Stimulated activated CD4-positive, alpha-beta T cell treated with anti-CD3 and anti-CD28 coated beads, Interleukin-12 subunit alpha, Interleukin-12 subunit beta, amount 100 ng/mL, for 48 hours (primary cell): ENCODE results near the gene CRKL.
A peak's percentile ranks its signal among the peaks of the same experiment; 100 is the strongest.

Experiments
- DNase-seq, 3 donors: peaks; one replicate each; pipeline ENCODE4 v3.0.0-alpha.2; 2020; ENCODE audit warnings: low read depth in 2 of 3, low spot score in 1 of 3

The CRKL gene

GRCh38 chr22:20994902-20995241 lies 77.7 kb downstream of the CRKL start:
- DNase-seq, result no peak

- no peak for DNase-seq
Measured at GRCh38 chr22:20995329-20996030, 78.3 kb downstream of the CRKL start.

GRCh38 chr22:20996031-20996410 lies 78.8 kb downstream of the CRKL start:
- no peak for DNase-seq

GRCh38 chr22:20996598-20997535 lies 79.7 kb downstream of the CRKL start:
- DNase-seq, result no peak

- no peak for DNase-seq
Measured at GRCh38 chr22:20997536-20998257, 80.5 kb downstream of the CRKL start.

- no peak for DNase-seq
Measured at GRCh38 chr22:20998411-20999336, 81.5 kb downstream of the CRKL start.

- no peak for DNase-seq
Measured at GRCh38 chr22:20999350-21000206, 82.4 kb downstream of the CRKL start.

- no peak for DNase-seq
Measured at GRCh38 chr22:21000207-21000986, 83.2 kb downstream of the CRKL start.

GRCh38 chr22:21000987-21001600 lies 83.9 kb downstream of the CRKL start:
- DNase-seq, result no peak

GRCh38 chr22:21001601-21002325 lies 84.6 kb downstream of the CRKL start, which contains the start of gene THAP7:
Gene THAP7, minus strand, starts transcription at chr22:21002118. Its CDS starts 207 bp downstream, at chr22:21001911.
- DNase-seq, result peak; percentile 89 to 97 (median 92)
